Right lobe of liver (tissue), 4 donors: ENCODE measurements around the gene LRCH1.

Experiments used
- CTCF ChIP-seq, 4 donors: fragments of 200-600 bp in 3 of 4; fragments of 450-650 bp in 1 of 4; IDR thresholded peaks; one replicate each; pipeline versions ENCODE4 v1.5.1 to v1.8.0; 2016 to 2022; ENCODE audit warnings: antibody characterized with exemption in 4 of 4, mild to moderate bottlenecking in 2 of 4
- POLR2A ChIP-seq: fragments of 450-650 bp; IDR thresholded peaks from one replicate; pipeline ENCODE4 v1.6.1; 2017; ENCODE audit warnings: antibody characterized with exemption, mild to moderate bottlenecking
- donor health status: DM: no; HTN: no; CAD: no.
- donor health status: DM: no; HTN: no; CAD: no.
- donor health status: DM: no; HTN: yes; CAD: no.

GRCh38 chr13:46582190-46582589, 29.2 kb downstream of the LRCH1 start:
- TF ChIP-seq CTCF (IDR thresholded peaks at IDR 0.05) (no peak), POLR2A (no peak)
